SU-DHL-6 (cell line): ENCODE data around the gene DOK4.
"Not testable (repeated sequence)": the region's sequence is repeated elsewhere in the genome, so short reads cannot be mapped to it uniquely, and the experiment has no call there.

ENCODE experiments used
- H2AFZ ChIP-seq: fragments of 200-600 bp; sonication (generic); 2 replicates; pipeline ENCODE4 v1.6.1; 2014; ENCODE audit warnings: low read depth, mild to moderate bottlenecking, moderate library complexity, mixed read lengths, antibody characterized with exemption, low read length; ENCODE audit not compliant: severe bottlenecking
- H3F3A ChIP-seq: fragments of 200-600 bp; shearing (Covaris generic); 2 replicates; pipeline ENCODE4 v1.6.0; 2016; ENCODE audit warnings: antibody characterized with exemption, mild to moderate bottlenecking; ENCODE audit not compliant: insufficient read depth
- H3K27ac ChIP-seq: fragments of 200-600 bp; sonication (generic); 2 replicates; pipeline ENCODE4 v1.5.1; 2016; ENCODE audit warnings: low read depth, mild to moderate bottlenecking, low read length, moderate library complexity, mixed read lengths
- H3K27me3 ChIP-seq: fragments of 200-600 bp; sonication (generic), shearing (Covaris generic); 2 replicates; pipeline ENCODE4 v1.6.0; 2014; ENCODE audit warnings: mild to moderate bottlenecking, low read length
- H3K36me3 ChIP-seq: fragments of 200-600 bp; sonication (generic); 2 replicates; pipeline ENCODE4 v1.6.1; 2014; ENCODE audit warnings: mild to moderate bottlenecking, low read length, mixed read lengths
- H3K4me2 ChIP-seq: fragments of 300-600, 200-600 bp; shearing (Covaris generic), sonication (generic); 2 replicates; pipeline ENCODE4 v1.6.0; 2014; ENCODE audit warnings: low read length, low read depth, mild to moderate bottlenecking; ENCODE audit not compliant: poor library complexity, severe bottlenecking
- H3K4me3 ChIP-seq: fragments of 200-600 bp; sonication (generic); 2 replicates; pipeline ENCODE4 v1.5.1; 2014; ENCODE audit warnings: antibody characterized with exemption, low read length, mild to moderate bottlenecking, mixed read lengths; ENCODE audit not compliant: insufficient read depth, poor library complexity, severe bottlenecking
- H3K79me2 ChIP-seq: fragments of 200-600 bp; sonication (generic); 2 replicates; pipeline ENCODE4 v1.6.1; 2014; ENCODE audit warnings: mild to moderate bottlenecking, low read length, moderate library complexity; ENCODE audit not compliant: insufficient read depth
- H3K9ac ChIP-seq: fragments of 200-600 bp; sonication (generic); 2 replicates; pipeline ENCODE4 v1.7.0; 2014; ENCODE audit warnings: mild to moderate bottlenecking, low read length
- H3K9me2 ChIP-seq: fragments of 200-600 bp; sonication (generic); replicated peaks from 2 replicates; pipeline ENCODE4 v1.6.1; 2014; ENCODE audit warnings: low read length; ENCODE audit not compliant: insufficient read depth
- H3K9me3 ChIP-seq: fragments of 200-600 bp; sonication (generic); 2 replicates; pipeline ENCODE4 v1.6.1; 2014; ENCODE audit warnings: low read length, mixed read lengths; ENCODE audit not compliant: insufficient read depth
- H4K20me1 ChIP-seq: fragments of 200-600 bp; sonication (generic); 2 replicates; pipeline ENCODE4 v1.6.1; 2014; ENCODE audit warnings: low read depth, mild to moderate bottlenecking, antibody characterized with exemption, low read length, moderate library complexity, mixed read lengths
- EZH2phosphoT487 ChIP-seq: fragments of 200-600 bp; sonication (generic), shearing (Covaris generic); conservative IDR thresholded peaks from 2 replicates; pipeline ENCODE4 v1.6.1; 2018; ENCODE audit warnings: mild to moderate bottlenecking, antibody characterized with exemption, low read length, moderate library complexity, mixed read lengths
- TF ChIP-seq, protein P1 (sequence below): fragments of 200-600 bp; sonication (generic); IDR thresholded peaks from one replicate; pipeline ENCODE4 v1.5.1; 2017; ENCODE audit warnings: antibody characterized with exemption, mild to moderate bottlenecking, low read length, moderate library complexity; ENCODE audit not compliant: insufficient read depth, poor library complexity, severe bottlenecking

DOK4 gene

DNA sequence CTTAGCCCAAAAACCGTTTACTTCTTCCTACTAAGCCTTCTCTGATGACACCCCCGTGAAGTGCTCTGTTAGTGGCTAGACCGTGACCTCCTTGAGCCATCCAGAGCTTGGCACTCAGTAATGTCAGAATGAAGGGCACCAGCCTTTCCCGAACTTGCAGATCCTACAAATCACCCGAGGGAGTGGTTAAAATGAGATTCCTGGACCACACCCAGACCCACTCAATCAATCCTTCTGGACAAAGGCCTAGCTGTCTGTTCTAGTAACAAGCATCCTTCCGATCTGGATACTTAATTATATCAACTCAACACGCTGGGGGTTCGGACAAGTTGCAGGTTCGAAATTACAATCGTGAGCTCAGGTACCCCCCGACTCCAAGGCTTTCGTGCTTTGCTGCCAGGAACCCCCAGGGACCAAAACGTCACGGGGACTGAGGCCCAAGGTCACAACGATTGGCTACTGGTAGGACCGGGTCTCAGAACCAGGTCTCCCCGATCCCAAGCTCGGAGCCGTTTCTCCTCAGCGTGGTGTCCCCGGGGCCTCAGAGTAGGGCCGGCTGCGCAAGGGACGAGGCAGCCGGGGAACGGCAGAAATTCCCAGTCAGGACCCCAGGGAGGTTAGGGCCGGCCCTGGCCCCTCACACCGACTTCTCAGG, 39.6 kb downstream of the DOK4 start:
- Histone ChIP-seq H3K9ac (peak overlapping the region; percentile 98), H3K4me3 (peak overlapping the region; percentile 92), H3K79me2 (peaks cover 50% of the 10 kb centered on the region), H3F3A (0 out of 2 replicates have a peak, but pooled peaks cover 6% of the 10 kb centered on the region), H3K9me2 (no peaks in the 10 kb centered on the region), H3K27ac (peak overlapping the region; percentile 46), H2AFZ (peak overlapping the region; percentile 82), H3K9me3 (no peaks in the 10 kb centered on the region), H4K20me1 (no peaks in the 10 kb centered on the region), H3K27me3 (no peaks in the 10 kb centered on the region), H3K36me3 (peaks cover 3% of the 10 kb centered on the region; the same call in 1 of the 2 replicates), H3K4me2 (peak overlapping the region; percentile 95)
- TF ChIP-seq EZH2phosphoT487: no peak
- TF ChIP-seq, protein P1, sequence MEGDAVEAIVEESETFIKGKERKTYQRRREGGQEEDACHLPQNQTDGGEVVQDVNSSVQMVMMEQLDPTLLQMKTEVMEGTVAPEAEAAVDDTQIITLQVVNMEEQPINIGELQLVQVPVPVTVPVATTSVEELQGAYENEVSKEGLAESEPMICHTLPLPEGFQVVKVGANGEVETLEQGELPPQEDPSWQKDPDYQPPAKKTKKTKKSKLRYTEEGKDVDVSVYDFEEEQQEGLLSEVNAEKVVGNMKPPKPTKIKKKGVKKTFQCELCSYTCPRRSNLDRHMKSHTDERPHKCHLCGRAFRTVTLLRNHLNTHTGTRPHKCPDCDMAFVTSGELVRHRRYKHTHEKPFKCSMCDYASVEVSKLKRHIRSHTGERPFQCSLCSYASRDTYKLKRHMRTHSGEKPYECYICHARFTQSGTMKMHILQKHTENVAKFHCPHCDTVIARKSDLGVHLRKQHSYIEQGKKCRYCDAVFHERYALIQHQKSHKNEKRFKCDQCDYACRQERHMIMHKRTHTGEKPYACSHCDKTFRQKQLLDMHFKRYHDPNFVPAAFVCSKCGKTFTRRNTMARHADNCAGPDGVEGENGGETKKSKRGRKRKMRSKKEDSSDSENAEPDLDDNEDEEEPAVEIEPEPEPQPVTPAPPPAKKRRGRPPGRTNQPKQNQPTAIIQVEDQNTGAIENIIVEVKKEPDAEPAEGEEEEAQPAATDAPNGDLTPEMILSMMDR: no peak

DNA sequence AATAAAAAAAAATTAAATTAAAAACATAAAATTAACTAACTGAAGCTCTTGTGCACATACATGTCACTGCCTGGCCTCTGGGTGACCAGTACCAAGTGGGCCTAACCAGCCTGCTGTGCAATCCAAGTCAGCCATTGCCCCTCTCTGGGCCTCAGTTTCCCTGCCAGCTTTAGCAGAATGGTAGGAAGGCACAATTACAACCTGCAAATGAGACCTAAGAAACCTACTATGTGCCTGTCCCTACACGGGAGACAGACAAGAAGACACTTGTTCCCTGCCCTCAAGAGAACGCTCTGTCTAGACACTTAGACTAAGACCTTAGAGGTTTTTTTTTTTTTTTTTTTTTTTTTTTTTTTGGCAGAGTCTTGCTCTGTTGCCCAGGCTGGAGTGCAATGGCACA, 40.8 kb downstream of the DOK4 start:
- H3F3A ChIP-seq: 0 out of 2 replicates have a peak, but pooled peaks cover 6% of the 10 kb centered on the region
- peaks cover 61% of the 10 kb centered on the region for H3K79me2 ChIP-seq
- H3K9me2 ChIP-seq: no peaks in the 10 kb centered on the region
- H3K36me3 ChIP-seq: peaks cover 14% of the 10 kb centered on the region
- H4K20me1 ChIP-seq: no peaks in the 10 kb centered on the region
- no peak for TF ChIP-seq EZH2phosphoT487
- TF ChIP-seq, protein P1: no peak
- H3K9ac ChIP-seq: no peak overlapping the region
- H3K9me3 ChIP-seq: peaks cover 6% of the 10 kb centered on the region
- H3K4me3 ChIP-seq: no peak overlapping the region
- H3K4me2 ChIP-seq: no peak overlapping the region
- no peak overlapping the region for H3K27ac ChIP-seq
- H2AFZ ChIP-seq: no peak overlapping the region
- no peaks in the 10 kb centered on the region for H3K27me3 ChIP-seq

DNA sequence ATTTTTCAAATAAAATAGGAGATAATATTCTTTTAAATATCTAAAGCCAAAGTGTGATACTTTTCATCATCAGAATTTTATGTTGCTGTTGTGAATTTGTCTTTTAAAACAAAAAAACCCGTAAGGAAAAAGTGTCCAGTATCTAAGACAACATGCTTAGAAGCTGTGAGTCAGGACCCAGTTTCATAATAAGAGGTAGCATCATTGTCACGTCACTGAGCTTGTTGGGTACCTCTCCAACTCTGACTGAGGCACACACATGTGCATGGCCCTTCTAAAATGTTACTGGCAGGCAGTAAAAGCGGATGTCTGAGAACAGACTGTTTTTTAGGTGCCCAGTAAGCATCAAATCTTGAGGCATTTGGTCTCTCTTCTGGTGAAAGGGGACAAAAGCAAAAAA, 41.6 kb downstream of the DOK4 start:
- H3F3A ChIP-seq: 0 out of 2 replicates have a peak, but pooled peaks cover 6% of the 10 kb centered on the region
- H3K4me3 ChIP-seq: no peak overlapping the region
- H3K4me2 ChIP-seq: no peak overlapping the region
- peaks cover 7% of the 10 kb centered on the region for H3K9me3 ChIP-seq
- H3K9me2 ChIP-seq: no peaks in the 10 kb centered on the region
- H3K79me2 ChIP-seq: peaks cover 61% of the 10 kb centered on the region
- no peak overlapping the region for H3K9ac ChIP-seq
- no peak overlapping the region for H3K27ac ChIP-seq
- H3K36me3 ChIP-seq: peaks cover 19% of the 10 kb centered on the region
- H3K27me3 ChIP-seq: no peaks in the 10 kb centered on the region
- H4K20me1 ChIP-seq: no peaks in the 10 kb centered on the region
- no peak for TF ChIP-seq EZH2phosphoT487
- TF ChIP-seq, protein P1: no peak
- H2AFZ ChIP-seq: no peak overlapping the region

DNA sequence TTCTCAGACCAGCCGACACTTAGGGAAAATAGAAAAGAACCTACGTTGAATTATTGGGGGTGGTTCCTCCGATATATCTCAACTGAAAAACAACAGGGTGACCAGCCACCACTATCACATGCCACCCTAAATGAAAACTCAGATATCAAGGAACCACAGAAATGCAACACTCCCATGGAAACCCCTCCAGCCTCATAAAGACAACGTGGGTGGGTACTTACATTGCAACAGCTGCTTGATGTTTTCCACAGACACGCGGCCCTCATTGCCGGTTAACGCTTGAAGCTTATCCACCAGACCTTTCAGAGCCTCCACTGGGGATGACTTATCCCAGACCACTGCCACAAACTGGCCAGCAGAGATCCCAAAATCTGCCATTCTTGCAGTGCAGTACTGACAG, 45.7 kb downstream of the DOK4 start:
- not testable (repeated sequence) for H3K4me2 ChIP-seq, H3K27me3 ChIP-seq, H3K9me2 ChIP-seq, H3K4me3 ChIP-seq, H3K9ac ChIP-seq, H4K20me1 ChIP-seq, H3K27ac ChIP-seq, H3K9me3 ChIP-seq, H2AFZ ChIP-seq, H3F3A ChIP-seq
- Histone ChIP-seq H3K79me2 (peaks cover 40% of the 10 kb centered on the region), H3K36me3 (peaks cover 30% of the 10 kb centered on the region)

DNA sequence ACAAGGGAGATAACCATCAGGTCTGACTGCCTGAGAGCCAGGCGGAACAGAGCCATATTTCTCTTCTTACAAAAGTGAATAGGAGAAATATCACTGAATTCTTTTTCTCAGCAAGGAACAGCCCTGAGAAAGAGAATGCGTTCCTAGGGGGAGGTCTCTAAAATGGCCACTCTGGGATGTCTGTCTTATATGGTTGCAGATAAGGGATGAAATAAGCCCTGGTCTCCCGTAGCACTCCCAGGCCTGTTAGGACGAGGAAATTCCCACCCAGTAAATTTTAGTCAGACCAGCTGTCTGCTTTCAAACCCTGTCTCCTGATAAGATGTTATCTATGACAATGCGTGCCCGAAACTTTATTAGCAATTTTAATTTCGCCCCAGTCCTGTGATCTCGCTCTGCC, 46.3 kb downstream of the DOK4 start:
- H3F3A ChIP-seq, H2AFZ ChIP-seq, H3K27me3 ChIP-seq, H3K9me3 ChIP-seq, H3K4me3 ChIP-seq, H3K27ac ChIP-seq, H3K9me2 ChIP-seq, H3K4me2 ChIP-seq, H4K20me1 ChIP-seq, H3K9ac ChIP-seq: not testable (repeated sequence)
- H3K79me2 ChIP-seq: peaks cover 35% of the 10 kb centered on the region
- peaks cover 30% of the 10 kb centered on the region for H3K36me3 ChIP-seq
